SK-N-SH (cell line): ENCODE measurements around the gene TAF4. TPM values are rescaled to one million over a fixed set of nuclear protein-coding genes. Genes with fewer than 3 reads are reported as not detected.

Source experiments
- CTCF ChIA-PET: fragments of 300-600, 350-600 bp; formaldehyde crosslinking; extraction: SDS; loops from one replicate; lab custom pipeline; 2021; lab: Yijun Ruan, JAX
- POLR2A ChIA-PET: fragments of 350-600 bp; sonication (Branson Sonifier 250); formaldehyde crosslinking; extraction: SDS; loops from one replicate; lab custom pipeline; 2020; ENCODE audit warnings: antibody characterized with exemption, inconsistent platforms; lab: Yijun Ruan, JAX
- DNase-seq: peaks from one replicate; pipeline ENCODE4 v3.0.0; 2012
- H2AFZ ChIP-seq: fragments of 200-600 bp; sonication (generic); 2 replicates; pipeline ENCODE4 v1.8.1; 2016; ENCODE audit warnings: antibody characterized with exemption, mild to moderate bottlenecking, low read depth
- H3F3A ChIP-seq: fragments of 200-600 bp; sonication (generic); replicated peaks from 2 replicates; pipeline ENCODE3; 2016; ENCODE audit warnings: antibody characterized with exemption, mild to moderate bottlenecking; ENCODE audit not compliant: insufficient read depth
- H3K27ac ChIP-seq, 2 experiments: fragments of 200-500 bp in 1 of 2; fragments of 200-600 bp in 1 of 2; sonication (Bioruptor generic) in 1 of 2; sonication (generic), shearing (Covaris generic) in 1 of 2; 2 replicates each; pipeline versions ENCODE4 v1.5.1 to v1.6.1; 2014 to 2016; ENCODE audit warnings: low read depth in 2 of 2, inconsistent platforms in 1 of 2, low read length in 1 of 2, mild to moderate bottlenecking in 1 of 2, mixed read lengths in 1 of 2
- H3K27me3 ChIP-seq: fragments of 200-600 bp; sonication (generic), shearing (Covaris generic); 2 replicates; pipeline ENCODE4 v1.6.1; 2016; ENCODE audit warnings: mixed run types; ENCODE audit not compliant: insufficient read depth
- H3K36me3 ChIP-seq, 2 experiments: fragments of 200-500 bp in 1 of 2; fragments of 200-600 bp in 1 of 2; sonication (Bioruptor generic) in 1 of 2; sonication (generic) in 1 of 2; replicated peaks in 1 of 2; 2 replicates each; pipeline versions ENCODE3 to v1.5.1; 2014 to 2016; ENCODE audit warnings: low read length in 1 of 2, mild to moderate bottlenecking in 1 of 2; ENCODE audit not compliant: insufficient read depth in 2 of 2, control insufficient read depth in 1 of 2
- H3K4me1 ChIP-seq, 2 experiments: fragments of 200-500 bp in 1 of 2; fragments of 200-600 bp in 1 of 2; sonication (Bioruptor generic) in 1 of 2; sonication (generic), shearing (Covaris generic) in 1 of 2; 2 replicates each; pipeline versions ENCODE4 v1.5.1 to v1.6.1; 2014 to 2016; ENCODE audit warnings: low read depth in 1 of 2, low read length in 1 of 2, mixed run types in 1 of 2; ENCODE audit not compliant: insufficient read depth in 2 of 2, control insufficient read depth in 1 of 2
- H3K4me2 ChIP-seq: fragments of 200-600 bp; sonication (generic), shearing (Covaris generic); 2 replicates; pipeline ENCODE4 v1.6.1; 2017; ENCODE audit warnings: mixed run types
- H3K4me3 ChIP-seq, 2 experiments: fragments of 200-500 bp in 1 of 2; fragments of 200-600 bp in 1 of 2; sonication (Bioruptor generic) in 1 of 2; sonication (generic), shearing (Covaris generic) in 1 of 2; 2 replicates each; pipeline versions ENCODE4 v1.5.1 to v1.8.1; 2014 to 2016; ENCODE audit warnings: low read depth in 2 of 2, inconsistent platforms in 1 of 2, low read length in 1 of 2, mild to moderate bottlenecking in 1 of 2, mixed read lengths in 1 of 2, moderate library complexity in 1 of 2
- H3K79me2 ChIP-seq: fragments of 200-600 bp; sonication (generic); 2 replicates; pipeline ENCODE4 v1.8.1; 2017; ENCODE audit warnings: mild to moderate bottlenecking; ENCODE audit not compliant: insufficient read depth
- H3K9ac ChIP-seq: fragments of 200-600 bp; sonication (generic); 2 replicates; pipeline ENCODE4 v1.6.1; 2017; ENCODE audit warnings: mixed run types
- H3K9me2 ChIP-seq: fragments of 200-600 bp; sonication (generic); 2 replicates; pipeline ENCODE4 v1.6.1; 2017; ENCODE audit warnings: mixed run types
- H3K9me3 ChIP-seq: fragments of 200-600 bp; sonication (generic); 2 replicates; pipeline ENCODE4 v1.6.1; 2017; ENCODE audit warnings: mixed run types, mild to moderate bottlenecking, moderate library complexity
- H4K20me1 ChIP-seq: fragments of 200-600 bp; sonication (generic); 2 replicates; pipeline ENCODE4 v1.6.1; 2017; ENCODE audit warnings: mild to moderate bottlenecking, mixed run types; ENCODE audit not compliant: insufficient read depth
- CHD2 ChIP-seq: fragments of 150-350 bp; IDR thresholded peaks from 2 replicates; pipeline ENCODE4 v1.6.1; 2018; ENCODE audit warnings: low read length; ENCODE audit not compliant: partially characterized antibody
- EP300 ChIP-seq, 2 experiments: IDR thresholded peaks; 2 replicates each; pipeline versions ENCODE4 v1.4.0 to v1.6.1; 2012; ENCODE audit warnings: borderline replicate concordance in 1 of 2, low read depth in 1 of 2, low read length in 1 of 2
- FOSL2 ChIP-seq: IDR thresholded peaks from 2 replicates; pipeline ENCODE4 v1.4.0; 2012; ENCODE audit warnings: low read depth, mild to moderate bottlenecking, moderate library complexity, borderline replicate concordance
- FOXM1 ChIP-seq: IDR thresholded peaks from 2 replicates; pipeline ENCODE4 v1.4.0; 2012; ENCODE audit warnings: low read depth, mild to moderate bottlenecking
- GABPA ChIP-seq: IDR thresholded peaks from 2 replicates; pipeline ENCODE4 v1.4.0; 2012; ENCODE audit warnings: low read depth, mild to moderate bottlenecking
- GATA2 ChIP-seq: sonication (generic); formaldehyde crosslinking; IDR thresholded peaks from 2 replicates; pipeline ENCODE4 v1.5.0; 2020; ENCODE audit warnings: mild to moderate bottlenecking, missing genetic modification reagents
- JUND ChIP-seq: IDR thresholded peaks from 2 replicates; pipeline ENCODE4 v1.4.0; 2012
- MXI1 ChIP-seq: IDR thresholded peaks from 2 replicates; pipeline ENCODE4 v1.6.1; 2012; ENCODE audit warnings: mild to moderate bottlenecking, low read depth, low read length, improper control_type of control experiment
- NFIC ChIP-seq: IDR thresholded peaks from 2 replicates; pipeline ENCODE4 v1.4.0; 2012; ENCODE audit warnings: borderline replicate concordance
- POLR2AphosphoS5 ChIP-seq: IDR thresholded peaks from 2 replicates; pipeline ENCODE4 v1.6.1; 2012; ENCODE audit warnings: low read depth, low read length
- RAD21 ChIP-seq: IDR thresholded peaks from 2 replicates; pipeline ENCODE4 v1.6.1; 2012; ENCODE audit warnings: mild to moderate bottlenecking, low read length
- RXRA ChIP-seq: IDR thresholded peaks from 2 replicates; pipeline ENCODE4 v1.4.0; 2012; ENCODE audit warnings: low read depth, mild to moderate bottlenecking, borderline replicate concordance
- SIN3A ChIP-seq: IDR thresholded peaks from 2 replicates; pipeline ENCODE4 v1.6.1; 2012; ENCODE audit warnings: low read depth, mild to moderate bottlenecking, low read length, moderate library complexity, borderline replicate concordance
- SMC3 ChIP-seq: IDR thresholded peaks from 2 replicates; pipeline ENCODE4 v1.6.1; 2012; ENCODE audit warnings: low read depth, low read length, improper control_type of control experiment
- TAF1 ChIP-seq: IDR thresholded peaks from 2 replicates; pipeline ENCODE4 v1.6.1; 2012; ENCODE audit warnings: low read depth, mild to moderate bottlenecking, low read length, moderate library complexity, borderline replicate concordance
- TCF12 ChIP-seq: IDR thresholded peaks from 2 replicates; pipeline ENCODE4 v1.4.0; 2012
- USF1 ChIP-seq: IDR thresholded peaks from 2 replicates; pipeline ENCODE4 v1.4.0; 2012; ENCODE audit warnings: low read depth, borderline replicate concordance
- USF2 ChIP-seq: fragments of 150-350 bp; IDR thresholded peaks from 2 replicates; pipeline ENCODE4 v1.6.1; 2017; ENCODE audit warnings: antibody characterized with exemption, low read length, low read depth, borderline replicate concordance
- YY1 ChIP-seq: IDR thresholded peaks from 2 replicates; pipeline ENCODE4 v1.4.0; 2012; ENCODE audit warnings: low read depth, mild to moderate bottlenecking
- WGBS: methylation state at CpG from one replicate; pipeline ENCODE4 v1.1.6; 2017; ENCODE audit warnings: low lambda C conversion rate; 5-methylcytosine and 5-hydroxymethylcytosine counted together
- polyA plus RNA-seq, 3 experiments: library from polyadenylated mRNA; depleted of rRNA; stranded (reverse); fragments of >200 nt; gene quantifications; 2 replicates each; pipeline ENCODE4 v1.2.3, GENCODE V29; 2012
- TF ChIP-seq, protein P1 (sequence below): IDR thresholded peaks from 2 replicates; pipeline ENCODE4 v1.6.1; 2012; ENCODE audit warnings: mild to moderate bottlenecking, low read depth, low read length, moderate library complexity

TAF4 gene
- polyA plus RNA-seq, 1 of the 3 experiments (the other 2 are of a cell fraction), result 4.8 TPM

GRCh38 chr20:61989741-61990140 is 75.9 kb downstream of the TAF4 start:
- H3K36me3 ChIP-seq, result peaks cover 24 to 53% of the 10 kb centered on the region in 2 experiments
- H3K79me2 ChIP-seq, result no peaks in the 10 kb centered on the region
- no peaks in the 10 kb centered on the region for H3F3A ChIP-seq
- H2AFZ ChIP-seq, result no peak overlapping the region
- TF ChIP-seq SMC3 (no peak), GATA2 (CRISPR knock-in tag) (no peak), JUND (no peak)
- TF ChIP-seq, all 33 proteins: peak for 0
- H3K27me3 ChIP-seq, result no peaks in the 10 kb centered on the region
- H3K4me3 ChIP-seq, result no peak overlapping the region
- H3K4me2 ChIP-seq, result no peak overlapping the region
- ChIA-PET POLR2A (no interaction called here), CTCF (interaction anchor here (1.1 kb wide), 1 partner anchor 146 kb away, joined by 3 read pairs; no protein-coding TSS in a partner anchor)
- no peaks in the 10 kb centered on the region for H3K9me3 ChIP-seq
- H4K20me1 ChIP-seq, result no peaks in the 10 kb centered on the region
- no peaks in the 10 kb centered on the region for H3K4me1 ChIP-seq
- H3K9ac ChIP-seq, result no peak overlapping the region
- no peak for DNase-seq
- H3K9me2 ChIP-seq, result no peaks in the 10 kb centered on the region
- no peak overlapping the region for H3K27ac ChIP-seq
- WGBS, result 98% methylated on average over 14 of the region's 14 CpGs

GRCh38 chr20:61988665-61989064 is 77.0 kb downstream of the TAF4 start:
- Histone ChIP-seq H3K4me1 (no peaks in the 10 kb centered on the region), H3K79me2 (no peaks in the 10 kb centered on the region), H3K9me2 (no peaks in the 10 kb centered on the region), H3K36me3 (peaks cover 15 to 49% of the 10 kb centered on the region in 2 experiments), H3K4me2 (no peak overlapping the region), H3K27me3 (no peaks in the 10 kb centered on the region), H3K9me3 (no peaks in the 10 kb centered on the region), H3F3A (no peaks in the 10 kb centered on the region), H2AFZ (no peak overlapping the region), H3K27ac (no peak overlapping the region), H3K9ac (no peak overlapping the region), H3K4me3 (no peak overlapping the region), H4K20me1 (no peaks in the 10 kb centered on the region)
- POLR2A ChIA-PET, result no interaction called here
- no peak for TF ChIP-seq NFIC
- TF ChIP-seq USF2, result no peak
- TF ChIP-seq POLR2AphosphoS5, result no peak
- TF ChIP-seq MXI1, result no peak
- TF ChIP-seq, protein P1, sequence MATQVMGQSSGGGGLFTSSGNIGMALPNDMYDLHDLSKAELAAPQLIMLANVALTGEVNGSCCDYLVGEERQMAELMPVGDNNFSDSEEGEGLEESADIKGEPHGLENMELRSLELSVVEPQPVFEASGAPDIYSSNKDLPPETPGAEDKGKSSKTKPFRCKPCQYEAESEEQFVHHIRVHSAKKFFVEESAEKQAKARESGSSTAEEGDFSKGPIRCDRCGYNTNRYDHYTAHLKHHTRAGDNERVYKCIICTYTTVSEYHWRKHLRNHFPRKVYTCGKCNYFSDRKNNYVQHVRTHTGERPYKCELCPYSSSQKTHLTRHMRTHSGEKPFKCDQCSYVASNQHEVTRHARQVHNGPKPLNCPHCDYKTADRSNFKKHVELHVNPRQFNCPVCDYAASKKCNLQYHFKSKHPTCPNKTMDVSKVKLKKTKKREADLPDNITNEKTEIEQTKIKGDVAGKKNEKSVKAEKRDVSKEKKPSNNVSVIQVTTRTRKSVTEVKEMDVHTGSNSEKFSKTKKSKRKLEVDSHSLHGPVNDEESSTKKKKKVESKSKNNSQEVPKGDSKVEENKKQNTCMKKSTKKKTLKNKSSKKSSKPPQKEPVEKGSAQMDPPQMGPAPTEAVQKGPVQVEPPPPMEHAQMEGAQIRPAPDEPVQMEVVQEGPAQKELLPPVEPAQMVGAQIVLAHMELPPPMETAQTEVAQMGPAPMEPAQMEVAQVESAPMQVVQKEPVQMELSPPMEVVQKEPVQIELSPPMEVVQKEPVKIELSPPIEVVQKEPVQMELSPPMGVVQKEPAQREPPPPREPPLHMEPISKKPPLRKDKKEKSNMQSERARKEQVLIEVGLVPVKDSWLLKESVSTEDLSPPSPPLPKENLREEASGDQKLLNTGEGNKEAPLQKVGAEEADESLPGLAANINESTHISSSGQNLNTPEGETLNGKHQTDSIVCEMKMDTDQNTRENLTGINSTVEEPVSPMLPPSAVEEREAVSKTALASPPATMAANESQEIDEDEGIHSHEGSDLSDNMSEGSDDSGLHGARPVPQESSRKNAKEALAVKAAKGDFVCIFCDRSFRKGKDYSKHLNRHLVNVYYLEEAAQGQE, result no peak
- TF ChIP-seq TAF1, result no peak
- no peak for TF ChIP-seq RXRA
- no peak for TF ChIP-seq CHD2
- no peak for TF ChIP-seq USF1
- TF ChIP-seq RAD21, result no peak
- TF ChIP-seq GABPA, result no peak
- no peak for TF ChIP-seq SIN3A
- no peak for TF ChIP-seq YY1
- TF ChIP-seq FOXM1, result no peak
- no peak for TF ChIP-seq FOSL2
- no peak for TF ChIP-seq TCF12
- no peak for TF ChIP-seq EP300 (IDR thresholded peaks at IDR 0.05; ENCODE audit: borderline replicate concordance in 1 of 2, low read depth in 1 of 2, low read length in 1 of 2)
- CTCF ChIA-PET, result interaction anchor here (1.1 kb wide), 1 partner anchor 147 kb away, joined by 3 read pairs; no protein-coding TSS in a partner anchor
- 97% methylated on average over 18 of the region's 18 CpGs for WGBS
- no peak for DNase-seq
